Measurements from ENCODE around the gene SHCBP1L.

DNA sequence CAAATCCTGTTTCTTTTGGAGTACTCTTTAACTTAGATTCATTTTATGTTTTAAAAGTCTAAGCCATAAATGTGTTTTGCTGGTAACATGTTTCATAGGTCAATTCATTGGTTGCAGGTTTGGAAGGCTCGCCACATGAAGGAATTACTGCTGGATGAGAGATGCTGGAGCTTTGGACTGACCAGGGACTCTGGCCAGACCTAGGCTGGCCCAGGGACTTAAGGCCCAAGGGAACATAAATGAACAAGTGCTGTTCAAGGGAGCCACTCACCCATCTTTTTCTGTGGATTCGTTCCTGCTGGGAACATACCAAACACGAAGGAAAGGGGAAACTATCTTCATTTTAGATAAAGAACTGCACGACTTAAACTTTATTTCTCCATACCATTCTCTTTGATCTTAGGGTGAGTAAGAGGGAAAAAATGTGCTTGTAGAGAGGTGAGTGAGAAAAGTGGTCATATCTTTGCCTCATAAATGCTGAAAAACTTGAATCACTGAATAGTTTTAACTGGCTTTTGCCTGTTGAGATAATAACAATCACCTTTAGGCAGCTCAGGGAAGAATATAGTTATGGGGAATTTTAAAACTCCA lies 15.3 kb upstream of the SHCBP1L start:
- TF ChIP-seq, protein P1, sequence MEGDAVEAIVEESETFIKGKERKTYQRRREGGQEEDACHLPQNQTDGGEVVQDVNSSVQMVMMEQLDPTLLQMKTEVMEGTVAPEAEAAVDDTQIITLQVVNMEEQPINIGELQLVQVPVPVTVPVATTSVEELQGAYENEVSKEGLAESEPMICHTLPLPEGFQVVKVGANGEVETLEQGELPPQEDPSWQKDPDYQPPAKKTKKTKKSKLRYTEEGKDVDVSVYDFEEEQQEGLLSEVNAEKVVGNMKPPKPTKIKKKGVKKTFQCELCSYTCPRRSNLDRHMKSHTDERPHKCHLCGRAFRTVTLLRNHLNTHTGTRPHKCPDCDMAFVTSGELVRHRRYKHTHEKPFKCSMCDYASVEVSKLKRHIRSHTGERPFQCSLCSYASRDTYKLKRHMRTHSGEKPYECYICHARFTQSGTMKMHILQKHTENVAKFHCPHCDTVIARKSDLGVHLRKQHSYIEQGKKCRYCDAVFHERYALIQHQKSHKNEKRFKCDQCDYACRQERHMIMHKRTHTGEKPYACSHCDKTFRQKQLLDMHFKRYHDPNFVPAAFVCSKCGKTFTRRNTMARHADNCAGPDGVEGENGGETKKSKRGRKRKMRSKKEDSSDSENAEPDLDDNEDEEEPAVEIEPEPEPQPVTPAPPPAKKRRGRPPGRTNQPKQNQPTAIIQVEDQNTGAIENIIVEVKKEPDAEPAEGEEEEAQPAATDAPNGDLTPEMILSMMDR (IDR thresholded peaks at IDR 0.05) = no peak
- no peak for TF ChIP-seq POLR2A (IDR thresholded peaks at IDR 0.05)

Data from heart left ventricle (tissue), 13 donors.